GM06990 (cell line): ENCODE results near the gene CPO.

Experiments used
- DNase-seq: peaks from one replicate; pipeline ENCODE4 v3.0.0-alpha.2; 2011; ENCODE audit not compliant: insufficient read length; ENCODE audit errors: extremely low read depth
- H3K27me3 ChIP-seq: replicated peaks from 2 replicates; pipeline ENCODE4 v1.6.0; 2011; ENCODE audit warnings: low read length; ENCODE audit not compliant: control insufficient read depth, insufficient read depth
- H3K36me3 ChIP-seq: 2 replicates; pipeline ENCODE4 v1.5.1; 2011; ENCODE audit warnings: low read length; ENCODE audit not compliant: control insufficient read depth, insufficient read depth
- H3K4me3 ChIP-seq: replicated peaks from 2 replicates; pipeline ENCODE4 v1.5.1; 2011; ENCODE audit warnings: low read depth, mild to moderate bottlenecking, control low read depth, low read length
- CTCF ChIP-seq: IDR thresholded peaks from 2 replicates; pipeline ENCODE4 v1.5.1; 2011; ENCODE audit warnings: low read length, control low read depth, mild to moderate bottlenecking, inconsistent platforms; ENCODE audit not compliant: insufficient read depth, poor library complexity, severe bottlenecking

CPO gene

GRCh38 chr2:206989311-206989710, 50.0 kb downstream of the CPO start:
- Histone ChIP-seq H3K27me3 (no peaks in the 10 kb centered on the region), H3K36me3 (no peaks in the 10 kb centered on the region), H3K4me3 (no peak overlapping the region)
- TF ChIP-seq CTCF: peak; percentile 91
- peak; percentile 13 for DNase-seq

GRCh38 chr2:206990360-206990759, 51.0 kb downstream of the CPO start:
- no peak for DNase-seq

GRCh38 chr2:206991070-206991469, 51.8 kb downstream of the CPO start:
- no peak overlapping the region for H3K4me3 ChIP-seq
- no peak for DNase-seq
- H3K36me3 ChIP-seq: no peaks in the 10 kb centered on the region
- H3K27me3 ChIP-seq: no peaks in the 10 kb centered on the region
- TF ChIP-seq CTCF: no peak

More at GRCh38 chr2:206990360-206990759, 51.0 kb downstream of the CPO start:
- H3K4me3 ChIP-seq: no peak overlapping the region
- TF ChIP-seq CTCF: no peak
- H3K36me3 ChIP-seq: no peaks in the 10 kb centered on the region
- H3K27me3 ChIP-seq: no peaks in the 10 kb centered on the region

GRCh38 chr2:206993396-206993911, 54.1 kb downstream of the CPO start:
- Histone ChIP-seq H3K36me3 (no peaks in the 10 kb centered on the region), H3K4me3 (no peak overlapping the region), H3K27me3 (no peaks in the 10 kb centered on the region)
- no peak for TF ChIP-seq CTCF
- no peak for DNase-seq

GRCh38 chr2:206993964-206994363, 54.6 kb downstream of the CPO start:
- TF ChIP-seq CTCF: no peak
- no peaks in the 10 kb centered on the region for H3K27me3 ChIP-seq
- H3K36me3 ChIP-seq: no peaks in the 10 kb centered on the region
- H3K4me3 ChIP-seq: no peak overlapping the region
- no peak for DNase-seq

GRCh38 chr2:206996556-206997065, 57.3 kb downstream of the CPO start:
- TF ChIP-seq CTCF: no peak
- no peak overlapping the region for H3K4me3 ChIP-seq
- no peaks in the 10 kb centered on the region for H3K36me3 ChIP-seq
- no peak for DNase-seq
- no peaks in the 10 kb centered on the region for H3K27me3 ChIP-seq
